ENCODE measurements around the gene NSMCE1.

DNA sequence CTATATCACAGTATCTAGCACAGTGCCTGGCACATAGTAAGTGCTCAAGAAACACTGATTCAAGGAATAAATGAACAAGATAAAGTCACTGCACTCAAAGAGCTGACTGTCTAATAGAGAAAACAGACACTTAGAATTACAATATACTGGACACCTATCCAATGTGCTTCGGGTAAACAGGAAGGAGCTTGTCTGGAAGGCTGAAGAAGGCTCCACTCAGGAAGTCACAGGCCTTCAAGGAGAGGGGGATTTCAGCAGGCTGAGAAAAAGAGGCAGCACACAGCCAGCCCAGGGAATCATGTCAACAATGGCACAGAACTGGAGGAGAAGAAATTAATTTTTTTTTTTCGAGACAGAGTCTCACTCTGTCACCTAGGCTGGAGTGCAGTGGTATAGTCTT lies 35.5 kb upstream of the NSMCE1 start:
- TF ChIP-seq, protein P1, sequence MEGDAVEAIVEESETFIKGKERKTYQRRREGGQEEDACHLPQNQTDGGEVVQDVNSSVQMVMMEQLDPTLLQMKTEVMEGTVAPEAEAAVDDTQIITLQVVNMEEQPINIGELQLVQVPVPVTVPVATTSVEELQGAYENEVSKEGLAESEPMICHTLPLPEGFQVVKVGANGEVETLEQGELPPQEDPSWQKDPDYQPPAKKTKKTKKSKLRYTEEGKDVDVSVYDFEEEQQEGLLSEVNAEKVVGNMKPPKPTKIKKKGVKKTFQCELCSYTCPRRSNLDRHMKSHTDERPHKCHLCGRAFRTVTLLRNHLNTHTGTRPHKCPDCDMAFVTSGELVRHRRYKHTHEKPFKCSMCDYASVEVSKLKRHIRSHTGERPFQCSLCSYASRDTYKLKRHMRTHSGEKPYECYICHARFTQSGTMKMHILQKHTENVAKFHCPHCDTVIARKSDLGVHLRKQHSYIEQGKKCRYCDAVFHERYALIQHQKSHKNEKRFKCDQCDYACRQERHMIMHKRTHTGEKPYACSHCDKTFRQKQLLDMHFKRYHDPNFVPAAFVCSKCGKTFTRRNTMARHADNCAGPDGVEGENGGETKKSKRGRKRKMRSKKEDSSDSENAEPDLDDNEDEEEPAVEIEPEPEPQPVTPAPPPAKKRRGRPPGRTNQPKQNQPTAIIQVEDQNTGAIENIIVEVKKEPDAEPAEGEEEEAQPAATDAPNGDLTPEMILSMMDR (IDR thresholded peaks at IDR 0.05; ENCODE audit: borderline replicate concordance, extremely low read depth, low read length, poor library complexity, severe bottlenecking) = no peak
- TF ChIP-seq EZH2 (IDR thresholded peaks at IDR 0.05; ENCODE audit: borderline replicate concordance, low read depth, low read length, severe bottlenecking) = no peak
